ENCODE results near the gene LRRC31.

GRCh38 chr3:169865176-169865767, 4.5 kb downstream of the LRRC31 start:
- TF ChIP-seq FOXM1 (IDR thresholded peaks at IDR 0.05; ENCODE audit: borderline replicate concordance, low read depth) (no peak), YY1 (IDR thresholded peaks at IDR 0.05; ENCODE audit: low read depth) (no peak)

Measured in Ishikawa (cell line).